ENCODE data around the gene SLC23A3.

The SLC23A3 gene

DNA sequence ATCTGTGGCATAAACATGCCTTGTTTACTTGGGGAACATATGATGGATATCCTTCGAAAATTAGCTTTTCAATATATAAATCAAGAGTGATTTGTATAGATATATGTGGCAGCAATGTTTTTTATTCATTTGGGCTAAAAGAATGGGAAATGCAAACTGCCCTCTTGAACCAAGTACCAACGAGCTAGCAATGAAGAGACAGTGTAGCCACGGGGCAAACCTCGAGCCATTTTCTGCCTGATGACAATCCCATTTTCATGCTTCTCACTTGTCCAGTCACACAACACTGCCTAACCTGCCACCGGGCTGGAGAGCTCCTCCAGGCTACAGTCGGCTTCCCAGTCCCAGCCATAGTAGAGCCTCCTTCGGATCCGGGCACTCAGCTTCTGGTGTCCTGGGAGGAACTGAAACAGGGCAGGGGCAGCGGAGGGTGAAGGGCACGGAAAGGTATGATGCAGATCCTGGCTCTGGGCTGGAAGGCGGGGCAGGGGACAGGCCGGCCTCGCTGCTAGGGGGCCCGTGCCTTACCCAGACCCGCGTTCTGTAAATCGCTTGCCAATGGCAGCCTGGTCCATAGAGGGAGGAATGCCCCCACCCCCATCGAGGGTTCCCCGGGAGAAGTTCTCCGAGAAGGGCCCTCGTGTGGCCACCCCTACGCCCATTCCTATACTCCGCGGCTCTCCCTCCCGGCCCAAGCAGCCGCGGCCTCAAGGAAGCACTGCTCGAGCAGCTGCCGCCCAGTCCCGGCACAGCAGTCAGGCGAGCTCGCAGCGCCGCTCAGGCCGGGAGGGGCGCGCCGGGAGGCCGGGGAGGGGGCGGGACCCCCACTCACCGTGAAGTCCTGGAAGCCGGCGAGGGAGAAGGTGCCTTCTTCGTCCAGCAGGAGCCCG, 6.3 kb upstream of the SLC23A3 start:
- FAIRE-seq = no peak

DNA sequence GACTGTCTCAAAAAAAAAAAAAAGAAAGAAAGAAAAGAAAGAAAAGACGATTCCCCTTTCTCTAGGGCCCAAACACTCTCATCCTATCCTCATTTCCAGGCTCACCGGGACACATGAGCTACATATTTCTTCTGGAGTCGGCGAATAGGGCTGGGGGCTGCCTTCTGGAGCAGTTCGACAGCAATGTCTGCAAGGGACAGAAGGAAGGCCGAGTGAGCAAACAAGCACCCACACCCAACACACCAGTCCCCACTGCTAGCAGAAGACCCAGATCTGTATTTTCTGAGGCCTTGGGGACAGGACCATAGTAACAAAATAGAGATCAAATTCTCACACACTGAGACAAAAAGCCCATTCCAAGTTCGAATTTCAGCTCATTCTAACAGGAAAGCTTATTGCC, 5.7 kb upstream of the SLC23A3 start:
- no peak for FAIRE-seq

DNA sequence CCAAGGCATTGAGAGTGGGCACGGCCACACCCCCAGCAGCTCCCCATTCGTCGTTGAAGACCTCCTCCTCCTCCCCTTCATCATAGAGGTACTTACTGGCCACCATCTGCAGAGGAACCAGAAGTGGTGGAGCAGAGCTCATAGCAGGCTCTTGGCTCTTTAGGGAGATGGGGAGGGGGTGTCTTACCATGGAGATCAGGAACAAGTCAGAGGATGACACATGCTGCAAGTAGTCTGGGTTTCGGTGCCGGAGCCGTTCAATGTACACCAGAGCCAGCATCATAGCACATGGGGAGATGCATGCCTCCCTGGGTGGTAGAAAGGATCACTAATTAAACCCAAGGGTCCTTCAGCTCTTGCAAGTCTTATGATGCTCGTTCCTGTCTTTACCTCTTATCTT, 5.0 kb upstream of the SLC23A3 start:
- FAIRE-seq = no peak

DNA sequence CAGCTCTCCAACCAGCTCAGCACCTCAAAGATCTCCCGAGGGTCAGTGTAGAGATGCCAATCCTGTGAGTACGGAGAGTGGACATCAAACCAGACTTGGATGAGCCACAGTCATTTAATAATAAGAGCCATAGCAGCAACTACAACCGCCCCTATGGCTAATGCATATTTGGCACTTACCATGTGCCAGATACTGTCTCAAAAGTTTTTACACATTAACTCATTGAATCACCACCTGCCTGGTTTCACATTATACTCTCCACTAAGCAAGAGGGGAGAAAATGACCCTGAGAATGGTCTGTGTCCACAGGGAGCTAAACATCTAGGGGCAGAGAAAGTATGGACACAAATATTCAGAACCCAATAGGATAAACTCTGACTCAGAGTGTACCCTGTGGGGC, 4.3 kb upstream of the SLC23A3 start:
- no peak for FAIRE-seq

DNA sequence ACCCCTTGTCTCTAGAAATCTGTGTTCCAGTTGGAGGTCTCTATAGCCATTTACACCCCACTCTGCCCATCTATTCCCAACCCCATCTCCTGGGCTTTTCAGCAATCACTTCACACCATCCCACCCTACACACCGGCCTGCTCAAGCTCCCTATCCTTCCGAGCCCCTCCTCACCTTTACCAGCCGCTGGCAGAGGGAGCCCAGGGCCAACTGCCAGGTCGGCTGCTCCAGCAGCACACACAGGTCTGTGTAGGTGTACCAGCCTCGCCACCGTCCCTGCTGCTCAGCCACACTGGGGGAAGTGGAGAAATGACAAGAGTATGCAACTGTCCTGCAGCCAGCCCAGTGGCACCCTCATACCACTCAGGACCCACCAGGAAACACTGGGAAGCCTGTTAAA, 3.3 kb upstream of the SLC23A3 start:
- no peak for FAIRE-seq

DNA sequence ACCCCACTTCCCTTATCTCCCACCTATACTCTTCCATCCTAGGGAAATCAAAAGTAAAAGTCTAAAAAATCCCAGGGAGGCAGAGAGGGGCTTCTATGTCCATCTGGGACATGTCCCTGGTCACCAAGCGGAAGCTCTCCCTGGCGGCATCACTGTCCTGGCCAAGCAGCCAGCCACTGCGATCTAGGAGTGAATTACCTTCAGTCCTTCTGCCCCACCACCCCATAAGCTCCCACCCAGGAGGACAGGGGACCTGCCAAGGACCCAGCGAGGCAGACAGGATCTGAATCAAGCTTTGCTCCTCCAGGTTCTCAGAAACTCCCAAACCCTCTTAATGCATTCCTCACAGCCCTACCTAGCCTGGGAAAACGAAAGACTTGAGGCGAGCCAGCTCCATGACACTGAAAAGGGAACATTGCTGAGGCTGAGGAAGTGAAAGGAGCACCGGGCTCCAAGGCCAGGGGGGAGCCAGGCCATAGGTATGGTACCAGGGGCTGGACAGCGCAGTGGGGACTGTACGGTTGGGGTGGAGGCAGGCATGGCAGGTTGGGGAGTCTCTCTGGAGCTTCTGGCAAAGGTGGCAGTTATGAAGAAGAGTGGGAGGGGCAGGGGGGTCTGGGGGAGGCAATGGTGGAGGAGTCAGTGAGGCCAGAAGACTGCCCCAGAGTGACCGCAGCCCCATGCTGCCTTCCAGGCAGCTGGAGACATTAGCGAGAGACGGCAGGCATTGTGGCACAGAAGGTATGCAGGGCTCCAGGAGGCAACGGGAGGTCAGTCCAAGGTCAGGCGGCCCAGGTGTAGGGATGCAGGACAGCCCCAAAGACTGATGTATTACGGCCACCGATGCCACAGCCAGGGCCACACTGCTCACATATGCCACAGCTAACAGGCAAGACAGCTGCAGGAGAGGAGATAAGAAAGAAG, 2.7 kb upstream of the SLC23A3 start:
- no peak for FAIRE-seq

DNA sequence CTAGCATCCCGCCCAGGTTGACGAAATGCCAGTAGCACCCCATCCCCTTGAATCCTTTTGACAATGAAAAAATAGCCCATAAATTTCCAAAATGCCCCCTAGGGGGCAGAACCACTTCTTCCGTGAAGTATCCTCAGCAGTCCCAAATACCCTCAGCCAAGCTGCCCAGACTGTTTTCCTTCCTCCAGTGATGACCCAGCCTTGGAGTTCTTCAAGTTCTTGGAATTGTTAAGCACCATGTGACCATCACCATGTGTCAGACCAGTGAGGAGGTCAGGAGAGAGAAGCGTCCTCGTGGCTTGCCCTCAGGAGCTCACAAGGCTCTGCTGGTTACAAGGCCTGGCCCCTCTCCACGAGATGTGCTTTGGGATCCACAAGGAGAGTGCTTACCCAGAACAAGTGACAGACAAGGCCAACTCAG, 1.4 kb upstream of the SLC23A3 start:
- no peak for FAIRE-seq

DNA sequence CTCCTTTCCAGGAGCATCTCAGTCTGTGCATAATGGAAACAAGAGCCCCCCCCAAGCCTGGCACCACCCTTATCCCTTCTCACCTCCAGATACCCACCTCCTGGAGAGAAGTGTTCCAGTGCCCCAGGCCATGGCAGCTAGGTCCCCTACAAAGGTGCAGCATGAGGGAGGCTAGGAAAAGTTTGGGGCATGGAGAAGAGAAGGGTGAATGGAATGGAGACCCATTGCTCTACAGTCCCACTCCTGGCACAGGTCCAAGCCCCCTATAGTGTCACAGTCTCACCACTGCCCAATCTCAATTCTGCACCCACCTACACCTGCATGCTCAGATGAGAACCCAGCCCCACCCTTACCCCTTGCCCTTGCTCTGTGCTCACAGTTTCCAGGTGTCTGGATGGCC, 897 bp downstream of the SLC23A3 start:
- FAIRE-seq = no peak

DNA sequence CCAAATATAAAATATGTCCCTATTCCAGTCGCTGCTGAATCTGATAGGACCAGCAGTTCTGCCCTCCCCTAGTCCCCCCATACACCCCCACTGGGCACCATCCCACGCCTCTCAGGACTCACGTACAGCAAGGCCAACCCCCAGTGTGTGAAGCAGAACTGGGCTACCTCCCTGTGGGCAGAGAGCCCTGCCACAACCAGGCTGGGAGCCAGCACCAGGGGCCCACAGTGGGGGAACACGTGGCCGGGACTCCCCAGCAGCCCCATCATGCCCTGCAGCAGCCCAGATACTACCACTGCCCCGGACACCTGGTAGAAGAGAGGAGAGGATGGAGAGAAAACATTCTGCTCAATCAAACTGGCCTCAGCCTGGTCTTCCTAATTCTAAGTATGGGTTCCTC, 1.3 kb downstream of the SLC23A3 start:
- no peak for FAIRE-seq

DNA sequence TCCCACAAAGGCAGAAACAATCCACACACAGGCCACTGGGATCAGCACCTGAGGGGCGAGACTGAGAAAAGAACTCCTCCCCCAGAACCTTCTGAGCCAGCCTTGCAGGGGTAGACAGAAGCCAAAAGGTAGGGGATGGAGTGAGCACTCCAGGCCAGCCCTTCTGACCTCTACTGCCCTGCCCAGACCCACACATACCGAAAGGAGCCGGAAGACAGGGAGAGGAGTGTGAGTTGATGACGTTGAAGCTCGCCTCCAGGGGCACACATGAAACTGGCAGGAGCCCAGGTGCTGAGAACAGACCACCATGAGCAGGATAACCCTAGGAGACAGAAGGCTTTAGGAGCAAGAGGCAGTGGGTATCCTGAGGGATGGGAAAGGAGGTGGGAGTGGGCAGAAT, 1.8 kb downstream of the SLC23A3 start:
- FAIRE-seq = no peak

DNA sequence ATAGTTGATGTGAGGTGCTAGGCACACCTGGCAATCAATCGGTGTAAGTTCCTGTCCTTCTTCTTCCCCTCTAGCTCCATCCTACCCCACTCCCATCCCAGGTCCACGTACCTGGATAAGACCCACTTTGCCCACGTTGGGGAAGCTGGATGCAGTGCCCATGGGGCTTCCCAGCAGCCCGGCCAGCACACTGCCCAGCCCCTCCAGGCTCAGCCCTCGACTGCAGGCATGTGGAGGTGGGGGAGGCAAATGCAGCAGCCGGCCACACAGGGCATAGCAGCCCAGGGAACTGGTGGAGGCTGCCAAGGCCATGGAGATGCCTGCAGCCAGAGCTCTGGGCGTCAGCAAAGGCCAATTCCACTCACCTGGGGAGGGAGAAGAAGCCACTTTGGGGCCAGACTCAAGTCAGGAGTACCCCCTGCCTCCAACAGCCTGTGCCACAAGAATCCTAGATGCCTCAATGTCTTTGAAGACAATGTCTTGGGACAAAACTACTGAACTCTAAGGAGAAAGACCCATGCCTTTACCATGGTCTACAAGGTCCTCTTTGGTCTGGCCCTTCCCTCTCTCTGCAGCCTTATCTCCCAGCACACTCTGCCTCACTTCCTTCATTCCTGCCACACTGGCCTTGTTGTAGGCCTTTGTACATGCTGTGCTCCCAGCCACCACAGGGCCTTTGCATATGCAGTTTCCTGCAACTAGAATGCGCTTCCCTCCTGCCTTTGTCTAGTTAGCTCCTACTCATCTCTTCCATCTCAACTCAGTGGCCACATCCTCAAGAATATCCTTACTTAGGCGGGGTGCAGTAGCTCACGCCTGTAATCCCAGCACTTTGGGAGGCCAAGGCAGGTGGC, 4.5 kb downstream of the SLC23A3 start:
- FAIRE-seq = no peak

DNA sequence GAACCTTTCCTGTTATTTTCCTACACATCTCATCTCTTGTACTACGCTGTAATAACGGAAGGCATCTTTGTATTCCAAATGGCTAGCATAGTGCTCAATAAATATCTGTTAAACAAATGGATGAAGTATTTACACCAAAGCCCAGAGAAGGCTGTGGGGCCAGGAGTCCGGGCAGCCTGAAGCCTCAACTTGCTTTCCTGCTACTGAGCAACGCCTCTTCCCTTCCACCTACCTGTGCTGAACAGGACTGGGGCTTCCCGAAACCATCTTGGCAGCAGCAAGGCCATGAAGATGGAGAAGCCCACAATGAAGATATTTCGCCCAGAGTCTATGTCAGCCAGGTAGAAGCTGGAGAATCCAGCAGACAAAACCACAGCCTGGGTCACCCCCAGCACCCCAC, 6.7 kb downstream of the SLC23A3 start:
- no peak for FAIRE-seq

DNA sequence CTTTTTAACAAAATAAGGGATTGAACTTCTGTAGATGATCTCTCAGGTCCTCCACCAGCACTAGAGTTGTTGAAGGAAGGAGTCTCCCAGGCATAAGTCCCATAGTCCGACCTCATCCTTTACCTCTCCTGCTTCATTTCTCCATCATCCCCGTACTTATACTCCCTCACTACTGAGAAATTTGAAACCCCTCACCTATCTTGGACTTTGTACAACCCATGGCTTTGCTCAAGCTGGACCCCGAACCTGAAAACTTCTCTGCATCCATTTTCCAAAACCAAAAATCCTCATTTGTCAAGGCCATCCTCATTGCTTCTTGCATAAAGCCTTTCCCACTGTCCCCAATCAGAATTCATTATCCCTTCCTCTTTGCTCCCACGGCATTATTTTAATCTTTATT, 8.7 kb downstream of the SLC23A3 start:
- FAIRE-seq = no peak

DNA sequence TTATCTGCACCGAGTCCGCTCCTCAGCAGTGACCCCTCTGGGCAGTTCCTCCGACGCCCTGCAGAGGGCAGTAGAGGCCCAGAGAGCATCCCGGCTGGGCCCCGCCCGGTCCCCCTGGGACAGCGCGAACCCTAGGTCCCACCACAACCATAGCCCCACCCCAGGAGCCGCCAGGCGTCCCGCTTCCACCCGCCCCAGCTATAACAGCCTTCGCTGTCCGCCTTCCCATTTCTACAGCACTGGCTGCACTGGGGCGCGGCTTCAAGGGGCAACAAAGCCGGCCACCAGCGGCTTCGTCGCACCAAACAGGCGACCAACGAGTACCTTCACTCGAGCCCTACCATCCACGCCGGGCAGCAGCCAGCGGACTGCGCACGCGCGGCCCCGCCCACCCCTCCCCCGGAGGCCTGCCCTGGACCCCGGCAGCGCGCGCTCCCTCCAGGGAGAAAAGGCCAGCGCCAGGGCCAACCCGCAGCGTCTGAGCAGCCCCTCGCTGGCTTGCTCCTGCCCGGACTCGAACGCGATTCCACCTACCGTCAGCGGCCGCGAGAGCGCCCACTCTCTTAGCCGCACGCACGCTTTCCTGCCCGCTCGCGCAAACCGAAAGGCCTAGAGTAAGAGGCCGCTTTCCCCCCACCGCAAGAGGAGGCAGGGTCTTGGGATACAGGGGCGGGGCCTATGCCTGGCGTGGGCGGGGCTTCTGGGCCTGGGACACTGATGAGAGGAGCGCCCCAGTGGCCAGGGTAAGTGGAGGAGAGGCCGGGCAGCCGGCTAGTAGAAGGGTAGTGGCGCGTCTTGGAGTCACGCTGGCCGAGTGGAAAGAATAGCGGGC, 9.4 kb downstream of the SLC23A3 start, which contains the start of gene NHEJ1:
Gene NHEJ1, minus strand, starts transcription at position 630 of the 832 bp plus-strand sequence. CDS start 2,453 bp downstream, outside the sequence.
- FAIRE-seq = no peak

DNA sequence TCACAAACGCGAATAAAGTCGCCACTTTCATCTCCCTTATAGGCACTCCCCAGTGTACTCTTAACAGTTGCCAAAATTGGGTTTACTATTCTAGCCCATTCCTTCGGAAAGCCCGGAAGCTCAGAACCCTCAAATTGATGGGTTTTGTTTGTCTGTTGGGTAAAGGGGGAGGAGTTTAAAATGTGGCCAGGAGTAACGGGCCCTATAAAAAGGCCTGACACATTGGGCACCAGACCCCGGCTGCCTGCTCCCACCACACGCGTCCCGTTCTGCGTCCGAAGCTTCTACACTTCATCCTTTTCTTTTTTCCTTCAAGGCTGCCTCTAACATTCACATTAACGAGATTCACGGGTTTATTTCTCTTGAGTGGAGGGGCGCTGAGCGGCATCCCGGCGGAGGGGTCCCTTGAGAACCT, 10.1 kb downstream of the SLC23A3 start:
- FAIRE-seq = no peak

DNA sequence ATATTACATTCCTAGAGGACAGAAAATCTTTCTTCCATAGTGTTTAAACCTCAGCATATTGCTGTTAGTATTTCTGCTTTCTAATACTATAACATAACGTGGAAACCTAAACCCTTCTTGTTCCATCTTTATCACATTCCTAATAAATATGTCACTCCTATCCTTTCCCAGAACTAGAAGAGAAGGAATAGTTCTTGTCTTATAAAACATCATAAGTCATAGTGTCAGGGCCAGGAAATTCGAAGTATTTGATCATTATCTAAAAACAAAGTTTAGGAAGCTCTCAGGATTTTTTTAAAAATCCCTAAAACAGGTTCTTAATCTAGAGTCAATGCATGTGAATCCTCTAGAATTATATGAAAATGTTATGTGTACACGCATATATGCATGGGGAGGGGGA, 11.2 kb downstream of the SLC23A3 start:
- FAIRE-seq = no peak

DNA sequence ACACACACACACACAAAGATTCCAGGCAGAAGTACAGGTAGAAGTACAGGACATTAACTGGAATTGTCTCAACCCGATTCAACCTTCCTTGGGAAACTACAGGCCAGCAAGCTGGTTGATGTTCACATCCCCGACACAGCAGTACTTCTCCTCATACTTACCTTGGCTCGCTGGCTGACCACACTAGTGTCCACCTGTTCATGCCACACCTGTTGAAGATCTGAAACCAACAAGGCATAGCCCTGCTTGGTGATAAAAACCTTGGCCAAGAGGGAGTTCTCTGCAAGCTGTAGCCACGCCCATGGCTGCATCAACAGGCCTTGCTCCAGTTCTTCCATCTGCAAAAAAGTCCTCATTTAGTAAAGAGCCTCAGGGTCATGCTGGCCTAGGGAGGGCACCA, 11.8 kb downstream of the SLC23A3 start:
- no peak for FAIRE-seq

DNA sequence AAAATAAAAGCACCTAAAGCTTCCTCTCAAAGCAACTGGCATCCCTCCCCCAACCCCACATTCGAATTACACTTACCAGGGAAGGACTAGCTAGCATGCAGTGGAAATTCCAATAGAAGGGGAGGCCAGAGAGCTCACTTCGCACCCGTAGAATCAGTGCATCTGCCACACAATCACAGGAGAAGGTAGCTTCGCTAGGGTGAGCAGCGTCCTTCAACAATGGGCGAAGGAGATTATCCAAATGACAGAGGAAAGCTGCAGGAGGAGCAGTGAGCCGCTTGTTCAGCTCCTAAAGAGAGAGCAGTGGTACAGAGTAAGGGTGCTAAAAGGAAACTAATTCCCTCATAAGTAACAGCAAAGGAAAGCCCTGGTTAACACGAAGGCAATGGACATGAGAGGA, 12.4 kb downstream of the SLC23A3 start:
- FAIRE-seq = no peak

DNA sequence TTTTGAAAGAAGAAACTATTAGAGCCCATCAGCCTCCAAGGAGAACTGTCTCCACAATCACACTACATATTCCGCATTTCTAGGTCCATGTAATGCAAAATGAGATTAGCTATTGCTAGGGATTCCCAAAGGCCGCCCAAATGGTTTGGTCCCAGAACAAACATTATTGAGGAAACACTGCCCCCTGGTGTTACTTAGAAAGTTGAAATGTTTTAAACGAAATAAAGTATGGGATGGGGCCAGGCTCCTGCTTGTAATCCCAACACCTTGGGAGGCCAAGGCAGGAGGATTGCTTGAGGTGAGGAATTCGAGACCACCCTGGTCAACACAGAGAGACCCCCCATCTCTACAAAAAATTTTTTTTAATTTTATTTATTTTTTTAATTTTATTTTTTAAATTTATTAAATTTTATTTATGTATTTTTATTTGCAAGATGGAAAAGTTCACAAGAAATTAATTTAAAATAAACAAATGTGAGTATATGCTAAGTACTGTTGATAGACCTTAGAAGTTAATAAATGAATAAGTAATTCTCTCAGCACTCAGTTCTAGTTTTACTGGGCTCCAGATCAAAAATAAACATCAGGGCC, 14.7 kb downstream of the SLC23A3 start:
- peak; percentile 71 for FAIRE-seq

DNA sequence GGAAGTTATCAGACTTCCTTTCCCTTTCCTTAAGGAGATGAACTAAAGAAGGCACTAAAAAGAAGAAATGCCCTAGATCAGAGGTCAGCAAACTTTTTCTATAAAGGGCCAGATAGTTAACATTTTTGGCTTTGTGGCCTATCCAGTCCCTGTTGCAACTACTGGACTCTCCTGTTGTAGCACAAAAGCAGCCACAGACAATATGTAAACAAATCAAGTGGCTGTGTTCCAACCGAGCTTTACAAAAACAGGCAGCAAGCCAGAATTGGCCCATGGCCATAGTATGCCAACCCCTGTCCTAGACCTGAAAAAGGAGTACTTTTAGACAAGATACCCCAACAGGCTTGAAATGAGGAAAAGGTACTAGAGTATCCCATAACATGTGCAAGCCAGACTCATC, 20.2 kb downstream of the SLC23A3 start:
- no peak for FAIRE-seq

DNA sequence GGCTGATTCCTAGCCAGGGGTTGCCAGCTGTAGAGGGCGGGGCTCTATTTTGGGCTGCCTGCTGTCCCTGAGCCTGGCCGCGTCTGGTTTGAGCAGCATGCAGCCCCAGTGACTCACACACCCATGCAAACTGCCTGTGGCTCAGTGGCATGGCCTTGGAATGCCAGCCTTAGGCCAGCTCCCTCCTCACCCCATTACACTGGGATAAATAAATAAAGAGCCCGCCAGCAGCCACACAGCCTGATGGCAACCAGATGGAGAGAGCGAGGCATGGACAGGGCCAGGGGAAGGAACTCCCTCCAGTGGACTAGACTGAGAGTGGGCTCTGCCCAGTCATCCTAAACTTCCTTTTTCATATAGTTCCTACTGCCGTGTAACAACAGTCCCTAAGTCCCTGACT, 27.5 kb downstream of the SLC23A3 start:
- no peak for FAIRE-seq

Data from endometrium (tissue), 2 donors.